ENCODE results near the gene RGS7BP. TPM values are rescaled to one million over a fixed set of nuclear protein-coding genes. Genes with fewer than 3 reads are reported as not detected.

Gene RGS7BP
- total RNA-seq, 1 experiment from 2014 or later = not detected

DNA sequence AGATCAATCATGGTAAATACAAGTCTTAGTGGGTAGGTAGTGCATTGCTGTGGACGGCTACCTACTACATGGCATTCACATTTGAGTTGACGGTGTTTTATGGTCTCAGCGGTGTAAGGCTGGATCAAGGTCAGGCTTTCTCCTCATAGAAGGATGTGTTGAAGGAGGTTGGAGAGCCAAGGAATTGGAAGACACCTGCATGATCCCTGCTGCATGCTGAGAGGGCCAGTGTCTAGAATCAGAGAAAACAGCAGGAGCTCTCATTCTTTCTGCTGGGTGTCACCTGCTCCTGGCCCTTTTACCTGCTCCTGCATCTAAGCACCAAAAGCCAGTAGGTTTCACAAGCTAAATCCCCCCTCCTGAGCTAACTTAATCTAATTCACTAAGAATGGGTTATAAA lies 88.2 kb downstream of the RGS7BP start:
- in situ Hi-C loops (cut with HindIII; ENCODE audit: low pct_unique_long_range_greater_than_20kb, low sequenced_read_pairs) (no loop called here), intact Hi-C loops (cut with micrococcal nuclease; ENCODE audit: unreplicated experiment) (no loop called here)
- ChIA-PET POLR2A (no interaction called here), CTCF (no interaction called here)
- ATAC-seq (no peak), DNase-seq (ENCODE audit: low read depth, low spot score) (no peak)
- Histone ChIP-seq H3K36me3 (ENCODE audit: control insufficient read depth, insufficient read depth, low read length) (no peaks in the 10 kb centered on the region), H3K9me3 (ENCODE audit: control insufficient read depth, insufficient read depth, low read depth, low read length) (no peaks in the 10 kb centered on the region), H3K27me3 (ENCODE audit: control insufficient read depth, insufficient read depth, low read length) (no peaks in the 10 kb centered on the region), H3K27ac (ENCODE audit: low read length) (no peak overlapping the region), H3K4me1 (ENCODE audit: control insufficient read depth, insufficient read depth, low read length) (no peaks in the 10 kb centered on the region), H3K4me3 (ENCODE audit: low read depth in 2 of 2, low read length in 2 of 2) (no peak overlapping the region)
- TF ChIP-seq TCF7L2 (IDR thresholded peaks at IDR 0.05; ENCODE audit: low read depth, low read length) = no peak
- TF ChIP-seq POLR2AphosphoS5 (IDR thresholded peaks at IDR 0.05; ENCODE audit: low read depth, low read length) = no peak
- TF ChIP-seq, protein P1, sequence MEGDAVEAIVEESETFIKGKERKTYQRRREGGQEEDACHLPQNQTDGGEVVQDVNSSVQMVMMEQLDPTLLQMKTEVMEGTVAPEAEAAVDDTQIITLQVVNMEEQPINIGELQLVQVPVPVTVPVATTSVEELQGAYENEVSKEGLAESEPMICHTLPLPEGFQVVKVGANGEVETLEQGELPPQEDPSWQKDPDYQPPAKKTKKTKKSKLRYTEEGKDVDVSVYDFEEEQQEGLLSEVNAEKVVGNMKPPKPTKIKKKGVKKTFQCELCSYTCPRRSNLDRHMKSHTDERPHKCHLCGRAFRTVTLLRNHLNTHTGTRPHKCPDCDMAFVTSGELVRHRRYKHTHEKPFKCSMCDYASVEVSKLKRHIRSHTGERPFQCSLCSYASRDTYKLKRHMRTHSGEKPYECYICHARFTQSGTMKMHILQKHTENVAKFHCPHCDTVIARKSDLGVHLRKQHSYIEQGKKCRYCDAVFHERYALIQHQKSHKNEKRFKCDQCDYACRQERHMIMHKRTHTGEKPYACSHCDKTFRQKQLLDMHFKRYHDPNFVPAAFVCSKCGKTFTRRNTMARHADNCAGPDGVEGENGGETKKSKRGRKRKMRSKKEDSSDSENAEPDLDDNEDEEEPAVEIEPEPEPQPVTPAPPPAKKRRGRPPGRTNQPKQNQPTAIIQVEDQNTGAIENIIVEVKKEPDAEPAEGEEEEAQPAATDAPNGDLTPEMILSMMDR (IDR thresholded peaks at IDR 0.05) = no peak
- TF ChIP-seq, protein P2, sequence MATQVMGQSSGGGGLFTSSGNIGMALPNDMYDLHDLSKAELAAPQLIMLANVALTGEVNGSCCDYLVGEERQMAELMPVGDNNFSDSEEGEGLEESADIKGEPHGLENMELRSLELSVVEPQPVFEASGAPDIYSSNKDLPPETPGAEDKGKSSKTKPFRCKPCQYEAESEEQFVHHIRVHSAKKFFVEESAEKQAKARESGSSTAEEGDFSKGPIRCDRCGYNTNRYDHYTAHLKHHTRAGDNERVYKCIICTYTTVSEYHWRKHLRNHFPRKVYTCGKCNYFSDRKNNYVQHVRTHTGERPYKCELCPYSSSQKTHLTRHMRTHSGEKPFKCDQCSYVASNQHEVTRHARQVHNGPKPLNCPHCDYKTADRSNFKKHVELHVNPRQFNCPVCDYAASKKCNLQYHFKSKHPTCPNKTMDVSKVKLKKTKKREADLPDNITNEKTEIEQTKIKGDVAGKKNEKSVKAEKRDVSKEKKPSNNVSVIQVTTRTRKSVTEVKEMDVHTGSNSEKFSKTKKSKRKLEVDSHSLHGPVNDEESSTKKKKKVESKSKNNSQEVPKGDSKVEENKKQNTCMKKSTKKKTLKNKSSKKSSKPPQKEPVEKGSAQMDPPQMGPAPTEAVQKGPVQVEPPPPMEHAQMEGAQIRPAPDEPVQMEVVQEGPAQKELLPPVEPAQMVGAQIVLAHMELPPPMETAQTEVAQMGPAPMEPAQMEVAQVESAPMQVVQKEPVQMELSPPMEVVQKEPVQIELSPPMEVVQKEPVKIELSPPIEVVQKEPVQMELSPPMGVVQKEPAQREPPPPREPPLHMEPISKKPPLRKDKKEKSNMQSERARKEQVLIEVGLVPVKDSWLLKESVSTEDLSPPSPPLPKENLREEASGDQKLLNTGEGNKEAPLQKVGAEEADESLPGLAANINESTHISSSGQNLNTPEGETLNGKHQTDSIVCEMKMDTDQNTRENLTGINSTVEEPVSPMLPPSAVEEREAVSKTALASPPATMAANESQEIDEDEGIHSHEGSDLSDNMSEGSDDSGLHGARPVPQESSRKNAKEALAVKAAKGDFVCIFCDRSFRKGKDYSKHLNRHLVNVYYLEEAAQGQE (IDR thresholded peaks at IDR 0.05; ENCODE audit: insufficient read depth in 1 of 2, low read depth in 2 of 2, low read length in 1 of 2) = no peak
- TF ChIP-seq SIN3A (IDR thresholded peaks at IDR 0.05; ENCODE audit: borderline replicate concordance, insufficient read depth, low read depth, low read length) = no peak
- BruUV-seq (replicated peaks) = no TSS peak

DNA sequence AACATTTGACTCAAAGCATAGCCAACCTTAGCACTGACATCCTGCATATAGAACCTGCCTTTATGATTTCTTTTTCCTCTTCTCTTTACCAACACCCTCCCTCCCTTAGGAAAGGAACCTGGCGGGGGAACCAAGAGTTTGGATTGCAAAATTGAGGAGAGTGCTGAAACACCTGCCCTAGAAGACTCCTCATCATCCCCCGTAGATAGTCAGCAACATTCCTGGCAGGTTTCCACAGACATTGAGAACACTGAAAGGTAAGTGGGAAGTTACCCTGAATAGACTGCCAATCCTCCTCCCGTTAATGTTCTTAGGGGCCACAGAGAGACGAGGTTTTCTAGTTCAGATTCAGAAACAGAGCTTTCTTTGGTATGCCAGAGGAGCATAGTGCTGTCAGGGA lies 88.8 kb downstream of the RGS7BP start:
- intact Hi-C loops (cut with micrococcal nuclease; ENCODE audit: unreplicated experiment) = no loop called here

More for the DNA sequence above, 88.8 kb downstream of the RGS7BP start:
- TF ChIP-seq POLR2AphosphoS5 (IDR thresholded peaks at IDR 0.05; ENCODE audit: low read depth, low read length) = no peak
- no peak for TF ChIP-seq TCF7L2 (IDR thresholded peaks at IDR 0.05; ENCODE audit: low read depth, low read length)
- TF ChIP-seq, protein P2 (IDR thresholded peaks at IDR 0.05; ENCODE audit: insufficient read depth in 1 of 2, low read depth in 2 of 2, low read length in 1 of 2) = no peak
- TF ChIP-seq, protein P1 (IDR thresholded peaks at IDR 0.05) = no peak
- no peak for TF ChIP-seq SIN3A (IDR thresholded peaks at IDR 0.05; ENCODE audit: borderline replicate concordance, insufficient read depth, low read depth, low read length)
- in situ Hi-C loops (cut with HindIII; ENCODE audit: low pct_unique_long_range_greater_than_20kb, low sequenced_read_pairs) = no loop called here
- BruUV-seq (replicated peaks) = no TSS peak
- H3K4me3 ChIP-seq (ENCODE audit: low read depth in 2 of 2, low read length in 2 of 2) = no peak overlapping the region
- no peak overlapping the region for H3K27ac ChIP-seq (ENCODE audit: low read length)
- CTCF ChIA-PET = interaction anchor here (0.6 kb wide), 1 partner anchor 356 kb away, joined by 5 read pairs; no protein-coding TSS in a partner anchor
- POLR2A ChIA-PET = no interaction called here
- no peaks in the 10 kb centered on the region for H3K4me1 ChIP-seq (ENCODE audit: control insufficient read depth, insufficient read depth, low read length)
- no peaks in the 10 kb centered on the region for H3K36me3 ChIP-seq (ENCODE audit: control insufficient read depth, insufficient read depth, low read length)
- no peaks in the 10 kb centered on the region for H3K27me3 ChIP-seq (ENCODE audit: control insufficient read depth, insufficient read depth, low read length)
- ATAC-seq (no peak), DNase-seq (ENCODE audit: low read depth, low spot score) (no peak)
- H3K9me3 ChIP-seq (ENCODE audit: control insufficient read depth, insufficient read depth, low read depth, low read length) = no peaks in the 10 kb centered on the region

Measured in Panc1 (cell line).